Hepatocyte (in vitro differentiated cells): Measurements from ENCODE around the gene GHR. TPM values are rescaled to one million over a fixed set of nuclear protein-coding genes. Genes with fewer than 3 reads are reported as not detected.

Experiments
- DNase-seq: peaks from one replicate; pipeline ENCODE4 v3.0.0-alpha.2; 2016; ENCODE audit warnings: low spot score
- H2AFZ ChIP-seq: fragments of 200-600 bp; sonication (generic); 2 replicates; pipeline ENCODE4 v1.6.0; 2016; ENCODE audit warnings: antibody characterized with exemption, mild to moderate bottlenecking
- H3K27ac ChIP-seq: fragments of 200-600 bp; sonication (generic); 2 replicates; pipeline ENCODE4 v1.5.1; 2016; ENCODE audit warnings: mild to moderate bottlenecking
- H3K27me3 ChIP-seq: fragments of 200-600 bp; sonication (generic); 2 replicates; pipeline ENCODE4 v1.6.1; 2016
- H3K36me3 ChIP-seq: fragments of 200-600 bp; sonication (generic); replicated peaks from 2 replicates; pipeline ENCODE4 v1.5.1; 2016; ENCODE audit warnings: low read depth; ENCODE audit not compliant: insufficient read depth
- H3K4me1 ChIP-seq: fragments of 200-600 bp; sonication (generic); 2 replicates; pipeline ENCODE4 v1.5.1; 2016; ENCODE audit warnings: mild to moderate bottlenecking, moderate library complexity; ENCODE audit not compliant: insufficient read depth
- H3K4me2 ChIP-seq: fragments of 200-600 bp; sonication (generic); 2 replicates; pipeline ENCODE4 v1.6.0; 2016
- H3K4me3 ChIP-seq: fragments of 200-600 bp; sonication (generic); 2 replicates; pipeline ENCODE4 v1.5.1; 2016; ENCODE audit warnings: mild to moderate bottlenecking
- H3K79me2 ChIP-seq: fragments of 200-600 bp; sonication (generic); 2 replicates; pipeline ENCODE4 v1.6.0; 2017; ENCODE audit warnings: mild to moderate bottlenecking
- H3K9me2 ChIP-seq: fragments of 200-600 bp; sonication (generic); replicated peaks from 2 replicates; pipeline ENCODE4 v1.6.0; 2017; ENCODE audit warnings: mild to moderate bottlenecking; ENCODE audit not compliant: insufficient read depth
- H3K9me3 ChIP-seq: fragments of 200-600 bp; sonication (generic); 2 replicates; pipeline ENCODE4 v1.5.1; 2016; ENCODE audit warnings: low read depth, mild to moderate bottlenecking
- H4K20me1 ChIP-seq: fragments of 200-600 bp; sonication (generic); 2 replicates; pipeline ENCODE4 v1.6.0; 2016; ENCODE audit warnings: mild to moderate bottlenecking; ENCODE audit not compliant: insufficient read depth, poor library complexity, severe bottlenecking
- EZH2 ChIP-seq: fragments of 200-600 bp; sonication (generic); IDR thresholded peaks from 2 replicates; pipeline ENCODE4 v1.6.1; 2016; ENCODE audit warnings: antibody characterized with exemption, mild to moderate bottlenecking, borderline replicate concordance
- EZH2phosphoT487 ChIP-seq: fragments of 200-600 bp; sonication (generic); IDR thresholded peaks from one replicate; pipeline ENCODE4 v1.6.1; 2018; ENCODE audit warnings: antibody characterized with exemption, mild to moderate bottlenecking, low read depth, moderate library complexity; ENCODE audit not compliant: unreplicated experiment, severe bottlenecking
- WGBS: methylation state at CpG from one replicate; pipeline ENCODE4 v1.1.6; 2016; ENCODE audit warnings: low lambda C conversion rate; ENCODE audit errors: missing lambda C conversion rate; 5-methylcytosine and 5-hydroxymethylcytosine counted together
- polyA plus RNA-seq: library from polyadenylated mRNA; unstranded; fragments of >200 nt; fragmentation: Nextera tagmentation; extraction: Ambion mirVana; gene quantifications from 2 replicates; pipeline ENCODE4 v1.2.1, GENCODE V29; 2016
- total RNA-seq: library from RNA; depleted of rRNA; stranded (reverse); fragments of >200 nt; gene quantifications from 2 replicates; pipeline ENCODE4 v1.2.3, GENCODE V29; 2014
- TF ChIP-seq, protein P1 (sequence below): fragments of 200-600 bp; sonication (generic); IDR thresholded peaks from 2 replicates; pipeline ENCODE4 v1.5.1; 2016; ENCODE audit warnings: antibody characterized with exemption, mild to moderate bottlenecking; ENCODE audit not compliant: poor library complexity

GHR gene
- total and polyA plus RNA-seq, 2 experiments from 2014 or later, result 14.4 to 24.3 TPM

DNA sequence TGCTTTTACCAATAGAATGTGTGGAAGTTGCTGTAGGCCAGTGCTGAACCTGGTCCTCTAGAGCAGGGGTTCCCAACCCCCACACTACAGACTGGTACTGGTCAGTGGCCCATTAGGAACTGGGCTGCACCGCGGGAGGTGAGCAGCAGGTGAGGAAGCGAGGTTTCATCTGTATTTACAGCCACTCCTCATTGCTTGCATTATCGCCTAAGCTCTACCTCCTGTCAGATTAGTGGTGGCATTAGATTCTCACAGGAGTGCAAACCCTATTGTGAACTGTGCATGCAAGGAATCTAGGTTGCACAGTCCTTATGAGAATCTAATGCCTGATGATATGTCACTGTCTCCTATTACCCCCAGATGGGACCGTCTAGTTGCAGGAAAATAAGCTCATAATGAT lies 327.3 kb downstream of the GHR start:
- Histone ChIP-seq H3K9me3 (no peaks in the 10 kb centered on the region), H3K4me2 (no peak overlapping the region), H2AFZ (no peak overlapping the region), H3K27ac (no peak overlapping the region), H3K4me3 (no peak overlapping the region), H3K9me2 (no peaks in the 10 kb centered on the region), H3K27me3 (no peaks in the 10 kb centered on the region), H3K36me3 (no peaks in the 10 kb centered on the region), H3K79me2 (no peaks in the 10 kb centered on the region), H3K4me1 (no peaks in the 10 kb centered on the region), H4K20me1 (no peaks in the 10 kb centered on the region)
- WGBS, result 91% methylated on average over 5 of the region's 5 CpGs
- no peak for DNase-seq
- TF ChIP-seq, protein P1, sequence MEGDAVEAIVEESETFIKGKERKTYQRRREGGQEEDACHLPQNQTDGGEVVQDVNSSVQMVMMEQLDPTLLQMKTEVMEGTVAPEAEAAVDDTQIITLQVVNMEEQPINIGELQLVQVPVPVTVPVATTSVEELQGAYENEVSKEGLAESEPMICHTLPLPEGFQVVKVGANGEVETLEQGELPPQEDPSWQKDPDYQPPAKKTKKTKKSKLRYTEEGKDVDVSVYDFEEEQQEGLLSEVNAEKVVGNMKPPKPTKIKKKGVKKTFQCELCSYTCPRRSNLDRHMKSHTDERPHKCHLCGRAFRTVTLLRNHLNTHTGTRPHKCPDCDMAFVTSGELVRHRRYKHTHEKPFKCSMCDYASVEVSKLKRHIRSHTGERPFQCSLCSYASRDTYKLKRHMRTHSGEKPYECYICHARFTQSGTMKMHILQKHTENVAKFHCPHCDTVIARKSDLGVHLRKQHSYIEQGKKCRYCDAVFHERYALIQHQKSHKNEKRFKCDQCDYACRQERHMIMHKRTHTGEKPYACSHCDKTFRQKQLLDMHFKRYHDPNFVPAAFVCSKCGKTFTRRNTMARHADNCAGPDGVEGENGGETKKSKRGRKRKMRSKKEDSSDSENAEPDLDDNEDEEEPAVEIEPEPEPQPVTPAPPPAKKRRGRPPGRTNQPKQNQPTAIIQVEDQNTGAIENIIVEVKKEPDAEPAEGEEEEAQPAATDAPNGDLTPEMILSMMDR, result no peak
- TF ChIP-seq EZH2 (no peak), EZH2phosphoT487 (no peak)

DNA sequence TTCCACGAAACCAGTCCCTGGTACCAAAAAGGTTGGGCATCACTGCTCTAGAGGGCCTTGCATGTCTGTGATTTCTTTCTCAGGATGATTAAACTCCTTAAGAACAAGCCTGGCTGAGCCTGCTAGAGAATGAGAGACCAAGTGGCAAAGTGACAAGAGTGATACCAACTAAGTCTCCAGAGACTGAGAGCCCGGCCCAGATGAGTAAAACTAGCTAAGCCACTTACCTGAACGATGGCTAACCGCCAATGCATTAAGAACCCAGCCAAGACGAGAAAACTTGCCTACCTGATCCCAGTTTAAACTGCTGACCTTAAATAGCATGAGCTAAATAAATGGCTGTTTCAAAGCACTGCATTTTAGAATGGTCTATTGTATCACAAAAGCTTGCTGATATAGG lies 327.8 kb downstream of the GHR start:
- Histone ChIP-seq H3K79me2 (no peaks in the 10 kb centered on the region), H3K36me3 (no peaks in the 10 kb centered on the region), H3K4me2 (no peak overlapping the region), H2AFZ (no peak overlapping the region), H4K20me1 (no peaks in the 10 kb centered on the region), H3K27ac (no peak overlapping the region), H3K27me3 (no peaks in the 10 kb centered on the region), H3K9me2 (no peaks in the 10 kb centered on the region), H3K9me3 (no peaks in the 10 kb centered on the region), H3K4me3 (no peak overlapping the region), H3K4me1 (no peaks in the 10 kb centered on the region)
- TF ChIP-seq EZH2phosphoT487, result no peak
- TF ChIP-seq, protein P1, result no peak
- no peak for TF ChIP-seq EZH2
- DNase-seq, result no peak
- WGBS, result 80% methylated on average over 5 of the region's 5 CpGs

DNA sequence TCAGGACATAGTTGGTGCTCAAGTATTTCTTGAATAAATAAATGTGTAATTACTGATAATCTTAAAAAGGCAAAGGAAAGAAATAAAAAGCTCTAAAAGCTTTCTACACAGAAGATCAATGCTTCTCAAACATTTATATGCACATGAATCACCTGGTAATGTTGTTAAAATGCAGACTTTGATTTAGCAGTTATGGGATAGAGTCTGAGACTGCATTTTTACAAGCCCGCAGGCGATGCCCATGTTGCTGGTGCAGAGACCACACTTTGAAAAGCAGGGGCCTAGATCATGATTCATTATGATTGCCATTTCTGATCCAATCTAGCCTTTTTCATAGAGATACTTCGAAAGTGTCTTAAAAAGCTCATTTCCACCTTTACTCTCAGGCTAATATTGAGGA lies 329.9 kb downstream of the GHR start:
- Histone ChIP-seq H4K20me1 (no peaks in the 10 kb centered on the region), H3K79me2 (no peaks in the 10 kb centered on the region), H3K4me2 (no peak overlapping the region), H3K4me3 (no peak overlapping the region), H3K4me1 (no peaks in the 10 kb centered on the region), H3K27me3 (no peaks in the 10 kb centered on the region), H3K9me2 (no peaks in the 10 kb centered on the region), H3K9me3 (no peaks in the 10 kb centered on the region), H2AFZ (no peak overlapping the region), H3K36me3 (no peaks in the 10 kb centered on the region), H3K27ac (no peak overlapping the region)
- TF ChIP-seq EZH2 (no peak), EZH2phosphoT487 (no peak)
- TF ChIP-seq, protein P1, result no peak
- no peak for DNase-seq
- WGBS, result 46% methylated on average over 3 of the region's 3 CpGs
